Measurements from ENCODE around the gene TC2N.

TC2N gene

GRCh38 chr14:91834571-91834970 lies 32.8 kb downstream of the TC2N start:
- Histone ChIP-seq H3K79me2 (ENCODE audit: insufficient read depth, low read length) (no peaks in the 10 kb centered on the region), H3K9me3 (ENCODE audit: insufficient read depth, low read length, severe bottlenecking) (no peaks in the 10 kb centered on the region), H3K4me1 (ENCODE audit: insufficient read depth, low read length) (peaks cover 6% of the 10 kb centered on the region), H3K27me3 (ENCODE audit: insufficient read depth, low read length, poor library complexity) (no peaks in the 10 kb centered on the region), H3K27ac (ENCODE audit: low read length) (no peak overlapping the region), H4K20me1 (ENCODE audit: insufficient read depth, low read length) (no peaks in the 10 kb centered on the region), H3K4me2 (ENCODE audit: insufficient read depth, low read length) (no peak overlapping the region), H3K36me3 (ENCODE audit: insufficient read depth, low read length) (no peaks in the 10 kb centered on the region), H2AFZ (ENCODE audit: low read depth, low read length) (no peak overlapping the region), H3K9ac (ENCODE audit: low read depth, low read length) (no peak overlapping the region), H3K4me3 (ENCODE audit: low read depth in 1 of 2, low read length in 2 of 2) (no peak overlapping the region)
- TF ChIP-seq EZH2 (IDR thresholded peaks at IDR 0.05; ENCODE audit: borderline replicate concordance, low read depth, low read length, severe bottlenecking) (no peak), CTCF (IDR thresholded peaks at IDR 0.05; ENCODE audit: borderline replicate concordance, extremely low read depth, low read length, poor library complexity, severe bottlenecking) (no peak)
- ATAC-seq (ENCODE audit: insufficient read depth, low read depth) (no peak), DNase-seq (no peak)

- no peak overlapping the region for H3K9ac ChIP-seq (ENCODE audit: low read depth, low read length)
- DNase-seq: no peak
- H3K9me3 ChIP-seq (ENCODE audit: insufficient read depth, low read length, severe bottlenecking): peaks cover 5% of the 10 kb centered on the region
- no peaks in the 10 kb centered on the region for H3K36me3 ChIP-seq (ENCODE audit: insufficient read depth, low read length)
- H3K79me2 ChIP-seq (ENCODE audit: insufficient read depth, low read length): no peaks in the 10 kb centered on the region
- no peaks in the 10 kb centered on the region for H4K20me1 ChIP-seq (ENCODE audit: insufficient read depth, low read length)
- TF ChIP-seq CTCF (IDR thresholded peaks at IDR 0.05; ENCODE audit: borderline replicate concordance, extremely low read depth, low read length, poor library complexity, severe bottlenecking) (no peak), EZH2 (IDR thresholded peaks at IDR 0.05; ENCODE audit: borderline replicate concordance, low read depth, low read length, severe bottlenecking) (no peak)
- no peak overlapping the region for H3K27ac ChIP-seq (ENCODE audit: low read length)
- no peak overlapping the region for H2AFZ ChIP-seq (ENCODE audit: low read depth, low read length)
- H3K27me3 ChIP-seq (ENCODE audit: insufficient read depth, low read length, poor library complexity): no peaks in the 10 kb centered on the region
- no peak overlapping the region for H3K4me3 ChIP-seq (ENCODE audit: low read depth in 1 of 2, low read length in 2 of 2)
- ATAC-seq (ENCODE audit: insufficient read depth, low read depth): no peak
- no peak overlapping the region for H3K4me2 ChIP-seq (ENCODE audit: insufficient read depth, low read length)
- peaks cover 11% of the 10 kb centered on the region for H3K4me1 ChIP-seq (ENCODE audit: insufficient read depth, low read length)
Measured at GRCh38 chr14:91831337-91831736, 36.0 kb downstream of the TC2N start.

GRCh38 chr14:91830777-91831176 lies 36.6 kb downstream of the TC2N start:
- 0 out of 2 replicates have a peak overlapping the region, but pooled peaks have one; percentile 25 for H2AFZ ChIP-seq (ENCODE audit: low read depth, low read length)
- no peak overlapping the region for H3K27ac ChIP-seq (ENCODE audit: low read length)
- H3K27me3 ChIP-seq (ENCODE audit: insufficient read depth, low read length, poor library complexity): no peaks in the 10 kb centered on the region
- H3K9ac ChIP-seq (ENCODE audit: low read depth, low read length): no peak overlapping the region
- H3K79me2 ChIP-seq (ENCODE audit: insufficient read depth, low read length): no peaks in the 10 kb centered on the region
- no peaks in the 10 kb centered on the region for H3K36me3 ChIP-seq (ENCODE audit: insufficient read depth, low read length)
- ATAC-seq (ENCODE audit: insufficient read depth, low read depth) (no peak), DNase-seq (no peak)
- peaks cover 5% of the 10 kb centered on the region for H3K9me3 ChIP-seq (ENCODE audit: insufficient read depth, low read length, severe bottlenecking)
- peaks cover 11% of the 10 kb centered on the region for H3K4me1 ChIP-seq (ENCODE audit: insufficient read depth, low read length)
- no peak overlapping the region for H3K4me2 ChIP-seq (ENCODE audit: insufficient read depth, low read length)
- no peaks in the 10 kb centered on the region for H4K20me1 ChIP-seq (ENCODE audit: insufficient read depth, low read length)
- no peak overlapping the region for H3K4me3 ChIP-seq (ENCODE audit: low read depth in 1 of 2, low read length in 2 of 2)
- TF ChIP-seq CTCF (IDR thresholded peaks at IDR 0.05; ENCODE audit: borderline replicate concordance, extremely low read depth, low read length, poor library complexity, severe bottlenecking): no peak
- no peak for TF ChIP-seq EZH2 (IDR thresholded peaks at IDR 0.05; ENCODE audit: borderline replicate concordance, low read depth, low read length, severe bottlenecking)

- no peak overlapping the region for H3K4me2 ChIP-seq (ENCODE audit: insufficient read depth, low read length)
Measured at GRCh38 chr14:91829511-91829910, 37.8 kb downstream of the TC2N start.

More at GRCh38 chr14:91829511-91829910, 37.8 kb downstream of the TC2N start:
- Histone ChIP-seq H4K20me1 (ENCODE audit: insufficient read depth, low read length) (no peaks in the 10 kb centered on the region), H3K4me1 (ENCODE audit: insufficient read depth, low read length) (peaks cover 11% of the 10 kb centered on the region), H3K36me3 (ENCODE audit: insufficient read depth, low read length) (no peaks in the 10 kb centered on the region), H3K27ac (ENCODE audit: low read length) (no peak overlapping the region), H3K4me3 (ENCODE audit: low read depth in 1 of 2, low read length in 2 of 2) (no peak overlapping the region), H3K27me3 (ENCODE audit: insufficient read depth, low read length, poor library complexity) (no peaks in the 10 kb centered on the region), H3K79me2 (ENCODE audit: insufficient read depth, low read length) (no peaks in the 10 kb centered on the region), H3K9me3 (ENCODE audit: insufficient read depth, low read length, severe bottlenecking) (peaks cover 5% of the 10 kb centered on the region), H2AFZ (ENCODE audit: low read depth, low read length) (no peak overlapping the region; the same call in 1 of the 2 replicates), H3K9ac (ENCODE audit: low read depth, low read length) (no peak overlapping the region)
- TF ChIP-seq EZH2 (IDR thresholded peaks at IDR 0.05; ENCODE audit: borderline replicate concordance, low read depth, low read length, severe bottlenecking) (no peak), CTCF (IDR thresholded peaks at IDR 0.05; ENCODE audit: borderline replicate concordance, extremely low read depth, low read length, poor library complexity, severe bottlenecking) (no peak)
- ATAC-seq (ENCODE audit: insufficient read depth, low read depth) (no peak), DNase-seq (no peak)

All from DND-41 (cell line).